GM18520 (cell line): ENCODE data around the gene ZNF668.
"Not testable (repeated sequence)": the region's sequence is repeated elsewhere in the genome, so short reads cannot be mapped to it uniquely, and the experiment has no call there.

ENCODE experiments used
- ATAC-seq: cut with Tn5 transposase; IDR thresholded peaks from one replicate; pipeline ENCODE4 v1.9.1; 2021; ENCODE audit not compliant: unreplicated experiment

The ZNF668 gene

DNA sequence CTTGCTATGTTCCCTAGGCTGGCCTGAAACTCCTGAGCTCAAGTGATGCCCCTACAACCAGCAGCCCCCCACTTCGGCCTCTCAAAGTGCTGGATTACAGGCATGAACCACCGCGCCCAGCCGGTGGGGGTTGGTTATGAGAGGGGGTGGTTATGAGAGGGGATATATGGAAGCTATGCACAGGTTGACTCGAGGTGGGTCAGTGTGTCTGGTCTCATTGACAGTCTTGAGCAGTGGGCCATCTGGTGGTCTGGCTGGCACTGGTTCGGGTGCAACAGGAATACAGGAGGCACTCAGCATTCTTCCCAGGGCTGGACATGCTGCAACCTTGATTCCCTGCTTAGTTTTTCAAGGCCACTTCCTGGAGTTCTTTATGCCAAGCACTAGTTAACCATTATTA, 58.0 kb downstream of the ZNF668 start:
- ATAC-seq: no peak

- ATAC-seq: not testable (repeated sequence)
These were observed 60.7 kb downstream of the ZNF668 start for GRCh38 chr16:31013292-31013691.

DNA sequence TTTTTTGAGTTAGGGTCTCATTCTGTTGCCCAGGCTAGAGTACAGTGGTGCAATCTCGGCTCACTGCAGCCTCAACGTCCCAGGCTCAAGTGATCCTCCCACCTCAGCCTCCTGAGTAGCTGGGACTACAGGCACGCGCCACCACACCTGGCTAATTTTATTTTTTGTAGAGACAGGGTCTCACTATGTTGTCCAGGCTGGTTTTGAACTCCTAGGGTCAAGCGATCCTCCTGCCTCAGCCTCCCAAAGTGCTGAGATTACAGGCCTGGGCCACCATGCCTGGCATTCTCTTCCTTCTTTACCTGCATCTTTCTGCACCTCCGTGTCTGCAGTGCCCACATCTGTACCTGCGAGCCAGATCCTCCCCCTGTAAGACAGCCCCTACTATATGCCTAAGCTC, 62.2 kb downstream of the ZNF668 start:
- not testable (repeated sequence) for ATAC-seq
